DMS153 treated with DMSO at 0.1 percent for 48 hours (cell line): ENCODE data around the gene FXN.
"Not testable (repeated sequence)": the region's sequence is repeated elsewhere in the genome, so short reads cannot be mapped to it uniquely, and the experiment has no call there.

Source experiments
- DNase-seq: peaks from one replicate; lab custom pipeline; 2025; ENCODE audit not compliant: unreplicated experiment; lab: John Stamatoyannopoulos, UW

The FXN gene

GRCh38 chr9:69097923-69098593 lies 62.5 kb downstream of the FXN start:
- no peak for DNase-seq

- DNase-seq: not testable (repeated sequence)
Observed at GRCh38 chr9:69103348-69103996, 67.9 kb downstream of the FXN start.

- DNase-seq: peak; percentile 64
Observed at GRCh38 chr9:69104830-69105527, 69.4 kb downstream of the FXN start.

- no peak for DNase-seq
Observed at GRCh38 chr9:69107771-69108170, 72.2 kb downstream of the FXN start.

DNA sequence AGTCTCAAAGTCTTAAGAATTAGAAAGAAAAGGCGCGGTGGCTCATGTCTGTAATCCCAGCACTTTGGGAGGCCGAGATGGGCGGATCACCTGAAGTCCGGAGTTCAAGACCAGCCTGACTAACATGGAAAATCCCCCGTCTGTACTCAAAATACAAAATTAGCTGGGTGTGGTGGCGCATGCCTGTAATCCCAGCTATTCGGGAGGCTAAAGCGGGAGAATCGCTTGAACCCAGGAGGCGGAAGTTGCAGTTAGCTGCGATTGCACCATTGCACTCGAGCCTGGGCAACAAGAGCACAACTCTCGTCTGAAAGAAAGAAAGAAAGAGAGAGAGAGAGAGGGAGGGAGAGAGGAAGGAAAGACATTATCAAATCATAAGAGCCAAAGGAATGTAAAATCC lies 73.2 kb downstream of the FXN start:
- DNase-seq: not testable (repeated sequence)

DNA sequence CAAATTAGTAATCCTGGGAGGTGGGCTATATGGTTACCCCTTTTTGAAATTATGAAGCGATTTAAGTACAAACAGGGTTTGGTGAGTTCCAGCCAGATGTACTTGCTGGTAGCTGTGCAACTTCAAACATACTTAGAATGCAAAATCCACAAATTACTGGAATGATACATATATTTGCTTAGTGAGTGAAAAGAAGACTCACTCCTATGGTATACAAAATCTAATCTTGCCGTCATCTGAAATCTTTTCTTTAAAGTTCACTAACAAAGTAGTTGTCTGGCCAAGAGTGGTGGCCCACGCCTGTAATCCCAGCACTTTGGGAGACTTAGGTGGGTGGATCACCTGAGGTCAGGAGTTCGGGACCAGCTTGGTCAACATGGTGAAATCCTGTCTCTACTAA lies 73.6 kb downstream of the FXN start:
- DNase-seq: no peak

DNA sequence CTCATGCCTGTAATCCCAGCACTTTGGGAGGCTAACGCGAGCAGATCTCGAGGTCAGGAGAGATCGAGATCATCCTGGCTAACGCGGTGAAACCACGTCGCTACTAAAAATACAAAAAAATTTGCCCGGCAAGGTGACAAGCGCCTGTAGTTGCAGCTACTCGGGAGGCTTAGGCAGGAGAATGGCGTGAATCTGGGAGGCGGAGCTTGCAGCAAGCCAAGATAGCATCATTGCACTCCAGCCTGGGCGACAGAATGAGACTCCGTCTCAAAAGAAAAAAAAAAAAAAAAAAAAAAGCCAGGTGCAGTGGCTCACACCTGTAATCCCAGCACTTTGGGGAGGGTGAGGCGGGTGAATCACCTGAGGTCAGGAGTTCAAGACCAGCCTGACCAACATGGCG lies 77.1 kb downstream of the FXN start:
- not testable (repeated sequence) for DNase-seq

DNA sequence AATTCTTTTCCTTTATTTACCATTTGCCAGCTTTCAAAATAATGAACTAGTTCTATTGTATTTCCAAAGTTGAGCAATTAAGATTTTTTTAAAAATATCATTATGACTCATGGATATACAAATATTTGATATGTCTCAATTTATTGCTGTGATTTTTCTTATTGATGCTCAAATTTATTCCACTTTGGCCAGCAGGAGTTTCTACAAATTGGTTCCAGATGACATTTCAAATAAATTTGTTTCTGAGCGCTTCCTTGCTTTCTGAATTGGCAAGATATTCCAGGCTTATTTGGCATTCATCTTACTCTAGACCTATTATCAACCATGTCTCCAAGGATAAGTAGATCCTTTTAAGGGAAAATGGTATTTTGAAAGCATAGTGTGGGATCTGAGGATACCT lies 80.1 kb downstream of the FXN start:
- no peak for DNase-seq

DNA sequence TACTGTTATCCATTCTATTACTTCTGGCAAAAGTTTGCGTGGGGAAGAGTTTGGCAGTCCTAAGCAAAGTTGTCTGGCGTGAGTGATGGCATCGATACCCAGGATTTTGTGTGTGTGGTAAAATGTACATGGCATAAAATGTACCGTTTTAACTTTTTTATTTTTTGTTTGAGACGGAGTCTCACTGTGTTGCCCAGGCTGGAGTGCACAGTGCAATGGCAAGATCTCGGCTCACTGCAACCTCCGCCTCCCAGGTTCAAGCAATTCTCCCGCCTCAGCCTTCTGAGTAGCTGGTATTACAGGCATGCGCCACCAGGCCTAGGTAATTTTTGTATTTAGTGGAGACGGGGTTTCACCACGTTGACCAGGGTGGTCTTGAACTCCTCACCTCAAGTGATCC lies 83.1 kb downstream of the FXN start:
- DNase-seq: no peak

DNA sequence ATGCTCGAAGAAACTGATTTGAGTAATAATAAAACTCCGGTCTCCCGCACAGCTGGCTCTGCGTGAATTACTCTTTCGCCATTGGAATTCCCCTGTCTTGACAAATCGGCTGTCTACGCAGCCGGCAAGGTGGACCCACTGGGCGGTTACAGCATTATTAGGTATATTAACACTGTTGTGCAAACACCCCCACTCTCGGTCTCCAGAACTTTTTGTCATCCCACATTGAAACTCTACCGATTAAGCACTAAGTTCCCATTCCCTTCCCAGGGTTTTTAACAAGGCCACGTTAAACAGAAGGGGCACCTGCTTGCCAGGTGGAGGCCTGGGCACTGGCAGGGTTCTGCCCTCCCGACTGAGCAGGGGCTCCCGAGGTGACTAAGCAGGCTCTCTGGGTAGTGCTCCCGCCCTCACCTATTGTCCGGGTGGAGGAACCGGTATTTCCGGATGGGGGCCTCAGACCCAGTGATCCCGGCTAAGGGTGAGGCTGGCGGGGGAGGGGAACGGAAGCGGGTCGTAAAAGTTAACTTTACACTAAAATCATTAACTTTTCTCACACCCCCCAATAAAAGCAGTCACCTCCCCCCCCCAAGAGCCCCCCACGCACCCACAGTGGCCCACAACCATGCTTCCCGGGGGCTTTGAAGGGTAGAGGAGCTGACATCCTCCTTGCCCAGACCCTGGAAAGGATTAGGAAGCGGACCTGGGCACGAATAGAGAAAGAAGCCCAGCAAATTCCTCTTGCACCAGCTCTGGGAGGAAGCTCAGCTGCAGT lies 85.0 kb downstream of the FXN start:
- DNase-seq: peak; percentile 82

DNA sequence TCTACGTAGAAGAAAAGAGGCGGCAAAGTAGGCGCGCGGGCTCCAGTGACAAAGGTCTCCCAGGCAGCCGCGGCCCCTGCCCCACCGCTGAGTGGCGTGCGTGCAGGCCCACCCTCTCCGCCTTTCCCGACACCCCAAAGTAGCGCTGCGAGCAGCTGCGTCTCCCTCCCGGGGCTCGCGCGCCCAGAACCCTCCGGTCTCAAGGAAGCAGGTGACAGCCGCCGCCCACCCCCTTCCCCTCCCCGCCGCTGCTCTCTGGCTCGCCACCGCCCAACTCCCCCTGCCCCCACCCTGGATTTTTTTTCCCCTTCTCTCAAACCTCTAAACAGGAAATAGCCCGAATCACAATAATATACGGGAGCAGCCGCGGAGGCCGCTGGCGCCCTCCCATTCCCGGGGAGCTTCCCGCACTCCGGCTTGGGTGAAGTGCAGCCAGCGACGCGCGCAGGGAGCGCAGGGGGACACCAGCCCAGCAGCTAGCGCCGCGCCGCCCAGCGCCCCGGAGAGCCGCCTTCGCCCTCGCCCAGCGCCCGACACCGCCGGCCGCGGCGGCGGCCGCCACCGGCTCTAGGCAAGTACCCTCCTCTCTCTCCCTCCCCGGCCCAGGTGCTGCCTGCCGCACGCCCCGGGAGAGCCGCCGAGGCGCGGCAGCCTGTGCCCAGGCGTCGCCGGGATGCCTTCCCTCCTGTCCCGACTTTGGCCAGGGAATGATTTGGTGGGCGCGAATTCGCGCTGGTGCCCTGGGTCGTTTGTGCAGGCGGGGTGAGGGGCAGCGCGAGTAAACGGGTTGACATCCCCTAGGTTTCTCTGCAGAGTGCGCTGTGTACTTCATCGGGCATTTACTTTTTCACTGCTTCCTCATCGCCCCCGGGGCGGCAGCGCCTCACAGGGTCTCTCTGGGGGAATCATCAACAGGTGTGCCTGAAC lies 85.9 kb downstream of the FXN start:
- peak; percentile 72 for DNase-seq

GRCh38 chr9:69122082-69122548 lies 86.6 kb downstream of the FXN start:
- DNase-seq: peak; percentile 63

DNA sequence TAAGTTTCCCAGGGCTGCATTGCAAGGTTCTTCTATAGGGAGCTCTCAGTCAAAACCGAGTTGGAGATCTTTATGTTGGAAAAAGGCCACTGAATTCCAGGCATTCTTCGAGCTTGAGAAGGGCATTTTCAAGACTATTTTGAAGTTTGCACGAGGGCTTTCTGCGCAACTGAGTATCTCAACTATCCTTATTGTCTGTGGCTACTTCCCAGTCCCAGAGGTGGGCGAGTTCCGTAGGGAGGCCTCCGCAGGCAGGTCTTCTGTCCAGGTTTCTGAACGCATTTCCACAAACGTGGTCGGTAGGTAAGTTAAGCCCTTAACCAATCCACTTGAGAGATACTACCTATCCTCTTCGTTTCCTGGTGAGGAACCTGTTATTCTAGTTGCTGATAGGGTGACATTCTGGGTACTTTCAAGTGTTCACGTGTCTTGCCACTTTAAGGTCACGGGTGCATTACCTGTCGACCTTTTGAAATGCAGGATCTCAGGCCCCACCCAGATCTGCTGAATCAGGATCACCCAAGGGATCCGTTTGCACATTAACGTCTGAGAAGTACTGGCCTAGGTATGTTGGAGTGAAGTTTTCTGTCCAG lies 87.1 kb downstream of the FXN start:
- DNase-seq: peak; percentile 85

- DNase-seq: no peak
Observed at GRCh38 chr9:69130456-69131441, 95.2 kb downstream of the FXN start.

GRCh38 chr9:69131682-69132081 lies 96.1 kb downstream of the FXN start:
- DNase-seq: no peak

- DNase-seq: no peak
Observed at GRCh38 chr9:69132361-69132760, 96.8 kb downstream of the FXN start.

GRCh38 chr9:69134412-69134811 lies 98.9 kb downstream of the FXN start:
- no peak for DNase-seq

- no peak for DNase-seq
Observed at GRCh38 chr9:69136185-69136584, 100.6 kb downstream of the FXN start.

- no peak for DNase-seq
Observed at GRCh38 chr9:69136779-69137178, 101.2 kb downstream of the FXN start.
